DND-41 (cell line): Measurements from ENCODE around the gene MALRD1.

ENCODE experiments used
- ATAC-seq: fragments of 200-7000 bp; cut with Tn5 transposase; 3 replicates; pipeline ENCODE4 v1.9.1; 2021; ENCODE audit warnings: low read depth; ENCODE audit not compliant: insufficient read depth
- DNase-seq: peaks from one replicate; pipeline ENCODE4 v3.0.0-alpha.2; 2020
- H2AFZ ChIP-seq: 2 replicates; pipeline ENCODE4 v1.6.0; 2012; ENCODE audit warnings: low read depth, low read length
- H3K27ac ChIP-seq: 2 replicates; pipeline ENCODE4 v1.5.1; 2012; ENCODE audit warnings: low read length, inconsistent platforms
- H3K27me3 ChIP-seq: fragments of 200-600 bp; sonication (generic); 2 replicates; pipeline ENCODE4 v1.6.0; 2012; ENCODE audit warnings: low read length, mild to moderate bottlenecking, inconsistent platforms; ENCODE audit not compliant: insufficient read depth, poor library complexity
- H3K36me3 ChIP-seq: 2 replicates; pipeline ENCODE4 v1.5.1; 2012; ENCODE audit warnings: low read length, inconsistent platforms; ENCODE audit not compliant: insufficient read depth
- H3K4me1 ChIP-seq: 2 replicates; pipeline ENCODE4 v1.5.1; 2012; ENCODE audit warnings: mild to moderate bottlenecking, low read length; ENCODE audit not compliant: insufficient read depth
- H3K4me2 ChIP-seq: 2 replicates; pipeline ENCODE4 v1.6.0; 2012; ENCODE audit warnings: mild to moderate bottlenecking, moderate library complexity, low read length, inconsistent platforms; ENCODE audit not compliant: insufficient read depth
- H3K4me3 ChIP-seq, 2 experiments: fragments of 200-600 bp in 1 of 2; shearing (Covaris generic) in 1 of 2; 2 replicates each; pipeline ENCODE4 v1.5.1; 2012 to 2016; ENCODE audit warnings: inconsistent platforms in 2 of 2, low read length in 2 of 2, mild to moderate bottlenecking in 2 of 2, low read depth in 1 of 2, moderate library complexity in 1 of 2
- H3K79me2 ChIP-seq: 2 replicates; pipeline ENCODE4 v1.6.0; 2012; ENCODE audit warnings: low read length, inconsistent platforms; ENCODE audit not compliant: insufficient read depth
- H3K9ac ChIP-seq: 2 replicates; pipeline ENCODE4 v1.6.0; 2012; ENCODE audit warnings: low read depth, mild to moderate bottlenecking, inconsistent platforms, low read length, moderate library complexity
- H3K9me3 ChIP-seq: 2 replicates; pipeline ENCODE4 v1.5.1; 2012; ENCODE audit warnings: low read length, moderate library complexity, mild to moderate bottlenecking, inconsistent platforms; ENCODE audit not compliant: insufficient read depth, severe bottlenecking
- H4K20me1 ChIP-seq: 2 replicates; pipeline ENCODE4 v1.6.0; 2012; ENCODE audit warnings: low read length; ENCODE audit not compliant: insufficient read depth
- EZH2 ChIP-seq: IDR thresholded peaks from 3 replicates; pipeline ENCODE4 v1.6.1; 2012; ENCODE audit warnings: borderline replicate concordance, low read depth, mild to moderate bottlenecking, moderate library complexity, low read length, inconsistent platforms; ENCODE audit not compliant: severe bottlenecking
- TF ChIP-seq, protein P1 (sequence below): IDR thresholded peaks from 2 replicates; pipeline ENCODE4 v1.5.1; 2012; ENCODE audit warnings: borderline replicate concordance, low read length, moderate library complexity, mild to moderate bottlenecking; ENCODE audit not compliant: poor library complexity, severe bottlenecking; ENCODE audit errors: extremely low read depth

Gene MALRD1

GRCh38 chr10:19107406-19107805, 58.8 kb downstream of the MALRD1 start:
- H3K27ac ChIP-seq, result no peak overlapping the region
- ATAC-seq (no peak), DNase-seq (no peak)
- no peaks in the 10 kb centered on the region for H3K4me1 ChIP-seq
- no peak overlapping the region for H3K9ac ChIP-seq
- no peaks in the 10 kb centered on the region for H4K20me1 ChIP-seq
- no peak overlapping the region for H3K4me2 ChIP-seq
- H3K36me3 ChIP-seq, result no peaks in the 10 kb centered on the region
- H3K27me3 ChIP-seq, result no peaks in the 10 kb centered on the region
- H3K79me2 ChIP-seq, result no peaks in the 10 kb centered on the region
- TF ChIP-seq, protein P1, sequence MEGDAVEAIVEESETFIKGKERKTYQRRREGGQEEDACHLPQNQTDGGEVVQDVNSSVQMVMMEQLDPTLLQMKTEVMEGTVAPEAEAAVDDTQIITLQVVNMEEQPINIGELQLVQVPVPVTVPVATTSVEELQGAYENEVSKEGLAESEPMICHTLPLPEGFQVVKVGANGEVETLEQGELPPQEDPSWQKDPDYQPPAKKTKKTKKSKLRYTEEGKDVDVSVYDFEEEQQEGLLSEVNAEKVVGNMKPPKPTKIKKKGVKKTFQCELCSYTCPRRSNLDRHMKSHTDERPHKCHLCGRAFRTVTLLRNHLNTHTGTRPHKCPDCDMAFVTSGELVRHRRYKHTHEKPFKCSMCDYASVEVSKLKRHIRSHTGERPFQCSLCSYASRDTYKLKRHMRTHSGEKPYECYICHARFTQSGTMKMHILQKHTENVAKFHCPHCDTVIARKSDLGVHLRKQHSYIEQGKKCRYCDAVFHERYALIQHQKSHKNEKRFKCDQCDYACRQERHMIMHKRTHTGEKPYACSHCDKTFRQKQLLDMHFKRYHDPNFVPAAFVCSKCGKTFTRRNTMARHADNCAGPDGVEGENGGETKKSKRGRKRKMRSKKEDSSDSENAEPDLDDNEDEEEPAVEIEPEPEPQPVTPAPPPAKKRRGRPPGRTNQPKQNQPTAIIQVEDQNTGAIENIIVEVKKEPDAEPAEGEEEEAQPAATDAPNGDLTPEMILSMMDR, result no peak
- TF ChIP-seq EZH2, result no peak
- peaks cover 10% of the 10 kb centered on the region for H3K9me3 ChIP-seq
- no peak overlapping the region for H3K4me3 ChIP-seq
- no peak overlapping the region for H2AFZ ChIP-seq

DNA sequence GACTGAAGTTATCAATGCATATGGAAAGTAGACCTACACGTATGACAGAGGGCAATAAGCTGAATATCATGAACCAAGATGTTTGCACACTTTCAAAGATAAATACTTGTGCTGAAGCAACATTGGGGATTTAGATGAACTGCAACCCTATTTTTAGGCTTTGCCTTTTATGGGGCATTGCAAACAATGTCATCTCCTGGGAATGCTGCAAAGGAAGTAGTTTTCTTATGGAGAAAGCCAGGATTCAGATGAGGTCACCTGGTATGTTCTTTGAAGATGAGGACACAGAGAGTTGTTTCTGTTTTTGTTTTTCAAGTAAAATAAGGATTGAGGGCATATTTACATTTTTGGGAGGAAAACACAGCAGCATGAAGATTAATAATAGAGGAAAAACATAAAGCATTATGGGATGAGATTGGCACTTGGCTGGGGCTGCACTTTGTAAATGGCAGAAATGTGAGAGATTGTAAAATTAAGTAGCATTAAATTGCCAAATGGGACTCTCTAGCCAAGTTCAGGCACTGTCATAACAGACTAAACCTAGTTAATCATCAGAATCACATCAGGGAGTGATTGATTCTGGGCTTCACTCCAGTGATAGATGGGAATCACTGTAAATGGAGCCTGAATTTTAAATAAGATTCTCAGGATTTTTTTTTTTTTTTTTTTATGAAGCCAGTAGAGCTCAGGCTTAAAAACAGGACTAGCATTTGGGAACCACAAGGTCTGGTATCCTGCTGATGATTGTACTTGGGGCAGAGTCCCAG, 63.1 kb downstream of the MALRD1 start:
- Histone ChIP-seq H4K20me1 (no peaks in the 10 kb centered on the region), H3K9me3 (peaks cover 10% of the 10 kb centered on the region), H3K4me1 (no peaks in the 10 kb centered on the region), H3K27me3 (no peaks in the 10 kb centered on the region), H3K4me2 (no peak overlapping the region), H3K36me3 (no peaks in the 10 kb centered on the region), H3K9ac (no peak overlapping the region), H3K79me2 (no peaks in the 10 kb centered on the region), H3K27ac (no peak overlapping the region), H2AFZ (no peak overlapping the region), H3K4me3 (no peak overlapping the region)
- TF ChIP-seq, protein P1, result no peak
- TF ChIP-seq EZH2, result no peak
- DNase-seq, result no peak
- ATAC-seq, result no peak

GRCh38 chr10:19117438-19117837, 68.8 kb downstream of the MALRD1 start:
- H3K4me3 ChIP-seq, result no peak overlapping the region
- TF ChIP-seq, protein P1, result no peak
- no peak for TF ChIP-seq EZH2
- ATAC-seq, result no peak
- H2AFZ ChIP-seq, result no peak overlapping the region
- DNase-seq, result no peak
- no peaks in the 10 kb centered on the region for H3K9me3 ChIP-seq
- H3K27ac ChIP-seq, result no peak overlapping the region
- no peaks in the 10 kb centered on the region for H3K27me3 ChIP-seq
- H3K4me1 ChIP-seq, result no peaks in the 10 kb centered on the region
- H3K9ac ChIP-seq, result no peak overlapping the region
- no peaks in the 10 kb centered on the region for H3K79me2 ChIP-seq
- no peaks in the 10 kb centered on the region for H4K20me1 ChIP-seq
- no peaks in the 10 kb centered on the region for H3K36me3 ChIP-seq
- no peak overlapping the region for H3K4me2 ChIP-seq
